H1 (cell line): ENCODE data around the gene EXOC5.

Experiments
- CTCF ChIP-seq, 3 experiments: IDR thresholded peaks; 1 replicate in 2 of 3; 2 replicates in 1 of 3; pipeline versions ENCODE4 v1.5.1 to v1.6.1; 2011; ENCODE audit warnings: low read length in 3 of 3, mild to moderate bottlenecking in 3 of 3, inconsistent platforms in 2 of 3, low read depth in 1 of 3, moderate library complexity in 1 of 3; ENCODE audit not compliant: insufficient read depth in 1 of 3; ENCODE audit errors: control extremely low read depth in 1 of 3
- EGR1 ChIP-seq: IDR thresholded peaks from 2 replicates; pipeline ENCODE4 v1.6.1; 2011; ENCODE audit warnings: low read depth, low read length, borderline replicate concordance
- POLR2A ChIP-seq, 2 experiments: IDR thresholded peaks; 1 replicate in 1 of 2; 2 replicates in 1 of 2; pipeline ENCODE4 v1.6.1; 2011; ENCODE audit warnings: low read depth in 2 of 2, low read length in 2 of 2, mild to moderate bottlenecking in 2 of 2; ENCODE audit errors: control extremely low read depth in 1 of 2
- SIN3A ChIP-seq, 2 experiments: IDR thresholded peaks in 1 of 2; conservative IDR thresholded peaks in 1 of 2; 2 replicates each; pipeline ENCODE4 v1.6.1; 2011 to 2012; ENCODE audit warnings: low read length in 2 of 2, improper control_type of control experiment in 1 of 2, low read depth in 1 of 2, mild to moderate bottlenecking in 1 of 2
- TF ChIP-seq, protein P1 (sequence below): IDR thresholded peaks from 2 replicates; pipeline ENCODE4 v1.6.1; 2011; ENCODE audit warnings: low read depth, mild to moderate bottlenecking, low read length; ENCODE audit not compliant: insufficient read depth
- TF ChIP-seq, protein P2 (sequence below): IDR thresholded peaks from 2 replicates; pipeline ENCODE4 v1.6.1; 2012; ENCODE audit warnings: inconsistent platforms

- TF ChIP-seq CTCF (IDR thresholded peaks at IDR 0.05; ENCODE audit: control extremely low read depth in 1 of 3, insufficient read depth in 1 of 3, low read depth in 1 of 3, low read length in 3 of 3) (no peak), SIN3A (conservative IDR thresholded peaks at IDR 0.05 in 1 of 2, IDR thresholded peaks at IDR 0.05 in 1 of 2; ENCODE audit: low read depth in 1 of 2, low read length in 2 of 2) (no peak), EGR1 (no peak), POLR2A (IDR thresholded peaks at IDR 0.05; ENCODE audit: control extremely low read depth in 1 of 2, low read depth in 2 of 2, low read length in 2 of 2) (no peak)
- TF ChIP-seq, protein P1, sequence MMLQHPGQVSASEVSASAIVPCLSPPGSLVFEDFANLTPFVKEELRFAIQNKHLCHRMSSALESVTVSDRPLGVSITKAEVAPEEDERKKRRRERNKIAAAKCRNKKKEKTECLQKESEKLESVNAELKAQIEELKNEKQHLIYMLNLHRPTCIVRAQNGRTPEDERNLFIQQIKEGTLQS: no peak
- TF ChIP-seq, protein P2, sequence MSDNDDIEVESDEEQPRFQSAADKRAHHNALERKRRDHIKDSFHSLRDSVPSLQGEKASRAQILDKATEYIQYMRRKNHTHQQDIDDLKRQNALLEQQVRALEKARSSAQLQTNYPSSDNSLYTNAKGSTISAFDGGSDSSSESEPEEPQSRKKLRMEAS: no peak
Measured at GRCh38 chr14:57153286-57153685, 115.4 kb downstream of the EXOC5 start.
